Activated T-cell treated with anti-CD3 and anti-CD28 coated beads for 48 hours (primary cell): Measurements from ENCODE around the gene ACAA2.

Experiments
- DNase-seq: peaks from one replicate; pipeline ENCODE4 v3.0.0-alpha.2; 2020; ENCODE audit warnings: low read depth

ACAA2 gene

GRCh38 chr18:49766646-49767045, 46.7 kb downstream of the ACAA2 start:
- DNase-seq, result no peak

- no peak for DNase-seq
Observed at GRCh38 chr18:49764032-49764431, 49.3 kb downstream of the ACAA2 start.

- DNase-seq, result no peak
Observed at GRCh38 chr18:49763590-49763989, 49.7 kb downstream of the ACAA2 start.

GRCh38 chr18:49762191-49763077, 50.9 kb downstream of the ACAA2 start:
- no peak for DNase-seq

DNA sequence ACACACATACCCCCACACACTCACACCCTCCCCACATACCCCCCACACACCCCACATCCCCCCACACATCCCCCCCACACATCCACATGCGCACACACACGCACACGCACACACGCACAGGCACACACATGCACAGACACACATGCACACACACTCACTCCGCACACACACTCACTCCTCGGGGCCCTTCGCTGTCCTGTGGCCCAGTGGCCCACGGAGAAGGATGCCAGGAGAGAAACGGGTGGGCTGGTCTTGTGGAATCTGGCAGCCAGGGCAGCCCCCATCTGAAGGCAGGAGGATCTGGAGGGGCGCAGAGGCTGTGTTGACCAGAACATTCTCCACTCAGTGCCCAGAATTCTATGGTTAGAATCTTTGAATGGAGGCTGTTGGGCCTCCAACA, 51.6 kb downstream of the ACAA2 start:
- DNase-seq, result no peak

DNA sequence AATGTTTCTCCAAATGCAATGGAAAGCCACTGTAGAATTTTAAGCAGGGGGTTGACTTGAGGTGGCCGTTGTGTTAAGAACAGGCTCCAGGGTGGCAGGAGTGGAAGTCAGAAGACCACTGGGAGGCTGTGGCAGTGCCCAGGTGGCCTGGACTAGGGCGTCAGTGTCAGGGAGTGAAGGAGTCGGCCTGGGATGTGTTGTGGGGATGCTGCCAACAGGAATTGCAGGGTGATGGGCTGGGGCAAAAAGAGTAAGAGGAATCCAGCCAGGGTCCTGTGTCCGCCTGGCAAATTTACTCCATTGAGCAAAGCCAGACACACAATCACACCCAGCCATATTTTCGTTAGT, 55.1 kb downstream of the ACAA2 start:
- DNase-seq, result no peak

GRCh38 chr18:49757513-49758262, 55.6 kb downstream of the ACAA2 start:
- no peak for DNase-seq

DNA sequence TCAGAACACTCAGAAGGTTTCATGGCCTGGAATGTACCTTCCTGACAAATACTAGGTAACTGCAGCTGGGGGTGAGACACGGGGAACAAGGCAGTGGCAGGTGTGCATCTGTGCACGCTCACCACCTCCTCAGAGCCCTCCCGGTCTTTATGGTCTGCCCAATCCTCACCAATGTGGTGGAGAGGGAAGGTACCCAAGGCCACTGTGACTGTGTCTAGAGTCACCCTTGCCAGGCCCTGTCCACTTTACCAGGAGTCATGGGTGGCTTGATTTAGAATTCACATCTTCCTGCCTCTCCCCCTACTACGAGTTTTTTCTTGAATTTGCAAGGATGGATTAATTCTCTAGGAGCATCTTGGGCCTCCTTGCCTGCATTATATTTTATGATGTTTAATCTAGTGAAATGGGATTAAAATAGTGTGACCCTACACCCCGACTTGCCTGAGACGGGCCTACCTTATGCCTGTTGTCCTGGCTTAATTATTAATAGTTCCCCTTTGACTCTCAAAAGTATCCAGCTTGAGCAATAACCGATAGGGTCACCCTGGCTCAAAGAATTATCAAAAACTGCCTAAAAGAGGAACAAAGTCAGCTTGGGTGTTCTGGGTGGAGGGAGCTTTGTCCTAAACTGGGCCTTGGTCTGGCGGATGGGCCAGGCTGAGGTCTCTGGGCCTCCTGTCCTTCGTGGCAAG, 56.5 kb downstream of the ACAA2 start:
- no peak for DNase-seq

DNA sequence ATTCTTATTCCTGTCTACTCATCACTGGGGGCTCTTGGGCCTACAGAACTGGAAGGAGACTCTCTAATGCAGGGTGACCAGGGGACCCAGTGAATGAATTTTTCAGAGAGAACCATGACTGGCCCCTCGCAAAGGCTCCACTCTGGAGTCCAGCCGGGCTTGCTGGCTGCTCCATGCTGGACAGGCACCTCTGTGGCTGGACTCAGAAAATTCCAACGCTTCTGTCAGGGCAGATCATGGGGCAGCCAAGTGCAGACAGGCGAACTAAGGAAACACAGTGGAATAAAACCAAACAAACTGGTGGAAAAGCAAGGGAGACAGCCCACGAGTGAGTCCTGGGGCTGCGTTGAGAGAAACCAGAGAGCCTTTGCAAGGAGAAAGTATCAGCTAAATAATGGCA, 57.2 kb downstream of the ACAA2 start:
- no peak for DNase-seq

DNA sequence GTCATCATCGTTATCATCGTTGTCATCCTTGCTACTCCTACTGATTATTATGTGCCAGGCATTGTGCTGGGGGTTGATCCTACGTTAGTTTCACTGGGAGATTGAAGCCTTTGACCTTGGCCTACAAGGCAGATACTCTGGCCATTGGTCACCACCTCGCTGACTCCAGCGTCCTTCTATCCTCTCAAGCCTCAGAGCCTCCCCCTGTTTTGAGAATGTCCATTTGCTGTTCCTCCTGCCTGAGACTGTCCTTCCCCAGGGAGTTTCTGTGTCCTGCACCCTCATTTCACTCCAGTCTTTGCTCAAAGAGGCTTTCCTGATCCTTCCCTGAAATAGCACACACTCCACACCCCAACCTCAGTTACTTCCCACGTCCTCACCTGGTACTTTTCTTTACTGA, 57.8 kb downstream of the ACAA2 start:
- DNase-seq, result no peak

DNA sequence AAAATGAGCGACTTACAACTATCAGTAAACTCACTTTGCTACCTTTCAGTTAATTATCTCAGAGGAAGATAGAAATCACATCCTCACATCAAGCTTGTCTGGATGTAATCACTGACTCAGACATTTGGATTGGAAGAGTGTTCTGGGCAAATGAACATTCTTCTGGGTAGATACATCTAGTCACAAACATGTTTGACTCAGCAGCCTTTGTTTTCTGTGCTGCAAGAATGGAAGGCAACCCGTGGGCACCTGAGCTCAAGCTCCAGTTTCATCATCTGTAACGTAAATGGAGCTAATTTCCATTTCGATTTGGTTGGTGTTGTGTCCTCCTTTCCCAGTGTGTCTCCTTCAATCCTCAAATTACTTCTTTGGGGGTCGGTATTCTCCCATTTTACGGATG, 58.5 kb downstream of the ACAA2 start:
- no peak for DNase-seq

DNA sequence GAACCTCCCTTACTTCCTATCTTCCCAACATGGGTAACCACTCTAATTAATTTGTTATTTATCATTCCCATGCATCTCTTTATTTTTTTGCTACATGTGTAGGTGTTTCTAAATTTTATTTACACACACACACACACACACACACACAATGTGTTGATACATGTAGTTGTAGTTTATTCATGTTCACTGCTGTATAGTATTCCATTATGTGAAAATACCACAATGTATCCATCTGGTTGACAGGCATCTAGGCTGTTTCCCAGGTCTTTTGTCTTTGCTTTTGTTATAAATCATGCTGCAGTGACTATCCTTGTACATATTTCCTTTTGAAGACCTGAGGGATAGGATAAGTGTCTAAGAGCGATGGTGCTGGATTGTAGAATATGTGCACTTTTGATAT, 59.7 kb downstream of the ACAA2 start:
- no peak for DNase-seq

DNA sequence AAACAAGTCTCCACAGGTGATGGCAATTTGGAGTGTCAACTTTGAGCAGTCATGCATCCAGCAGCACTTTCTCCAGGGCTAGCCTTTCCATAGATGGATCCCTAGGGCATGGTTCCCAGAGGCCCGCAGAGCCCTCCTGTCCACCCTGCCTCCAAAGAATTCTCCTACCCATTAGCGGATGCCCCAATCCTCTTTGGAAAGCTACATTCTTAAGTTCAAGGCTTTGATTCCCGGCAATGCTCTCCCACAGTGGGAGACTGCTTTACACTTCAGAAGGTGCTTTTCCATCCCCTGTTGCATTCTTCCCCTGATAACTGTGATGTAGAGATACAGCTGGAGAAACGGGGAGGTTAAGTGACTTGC, 61.3 kb downstream of the ACAA2 start:
- no peak for DNase-seq

DNA sequence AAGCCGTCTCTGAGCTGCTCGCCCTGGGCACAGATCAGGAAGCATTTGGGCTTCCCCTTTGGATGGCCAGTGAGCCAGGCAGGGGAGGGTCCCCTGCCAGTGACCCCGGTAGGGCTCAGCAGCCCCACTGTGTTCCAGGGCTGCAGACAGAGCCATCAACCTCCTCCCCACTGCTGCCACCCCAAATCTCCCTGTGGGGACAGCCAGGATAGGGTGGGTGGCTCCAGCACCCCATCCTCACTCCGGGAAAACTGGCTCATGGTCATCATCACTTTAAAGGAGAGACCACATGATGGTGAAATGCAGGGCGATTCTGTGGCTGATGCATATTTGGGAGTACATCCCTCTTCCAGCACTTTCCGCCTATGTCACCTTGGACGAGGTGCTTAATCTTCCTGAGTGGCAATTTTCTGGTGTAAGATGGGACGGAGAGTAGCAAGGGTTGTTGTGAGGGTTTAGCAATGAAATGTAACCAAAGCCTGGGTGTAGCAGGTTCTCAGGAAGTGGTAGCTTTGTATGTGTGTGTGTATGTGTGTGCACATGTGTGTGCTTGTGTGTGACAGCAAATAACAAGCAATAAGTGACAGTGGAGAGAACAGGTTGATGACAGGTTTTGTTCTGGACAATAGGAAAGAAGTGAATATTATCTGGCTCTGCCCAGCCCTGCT, 61.8 kb downstream of the ACAA2 start:
- DNase-seq, result no peak

- no peak for DNase-seq
Observed at GRCh38 chr18:49749563-49749962, 63.8 kb downstream of the ACAA2 start.

DNA sequence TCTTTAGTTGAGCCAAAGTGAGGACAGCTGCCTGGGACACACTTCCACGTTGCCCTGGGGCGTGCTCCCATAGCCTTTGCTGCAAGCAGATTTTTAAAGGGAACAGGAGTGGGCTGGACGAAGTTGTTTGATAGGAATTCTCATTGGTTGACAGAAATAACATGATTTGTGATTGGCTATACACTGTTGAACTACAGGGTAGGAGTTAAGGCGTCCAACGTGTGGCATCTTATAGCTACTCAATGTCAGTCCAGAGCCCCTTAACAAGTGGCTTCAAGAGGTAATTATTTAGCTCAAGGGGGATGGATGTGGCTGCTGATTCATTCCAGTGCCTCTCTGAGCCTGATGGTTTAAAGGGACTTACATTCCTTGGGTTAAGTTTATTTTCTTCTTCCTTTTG, 65.5 kb downstream of the ACAA2 start:
- DNase-seq, result no peak

DNA sequence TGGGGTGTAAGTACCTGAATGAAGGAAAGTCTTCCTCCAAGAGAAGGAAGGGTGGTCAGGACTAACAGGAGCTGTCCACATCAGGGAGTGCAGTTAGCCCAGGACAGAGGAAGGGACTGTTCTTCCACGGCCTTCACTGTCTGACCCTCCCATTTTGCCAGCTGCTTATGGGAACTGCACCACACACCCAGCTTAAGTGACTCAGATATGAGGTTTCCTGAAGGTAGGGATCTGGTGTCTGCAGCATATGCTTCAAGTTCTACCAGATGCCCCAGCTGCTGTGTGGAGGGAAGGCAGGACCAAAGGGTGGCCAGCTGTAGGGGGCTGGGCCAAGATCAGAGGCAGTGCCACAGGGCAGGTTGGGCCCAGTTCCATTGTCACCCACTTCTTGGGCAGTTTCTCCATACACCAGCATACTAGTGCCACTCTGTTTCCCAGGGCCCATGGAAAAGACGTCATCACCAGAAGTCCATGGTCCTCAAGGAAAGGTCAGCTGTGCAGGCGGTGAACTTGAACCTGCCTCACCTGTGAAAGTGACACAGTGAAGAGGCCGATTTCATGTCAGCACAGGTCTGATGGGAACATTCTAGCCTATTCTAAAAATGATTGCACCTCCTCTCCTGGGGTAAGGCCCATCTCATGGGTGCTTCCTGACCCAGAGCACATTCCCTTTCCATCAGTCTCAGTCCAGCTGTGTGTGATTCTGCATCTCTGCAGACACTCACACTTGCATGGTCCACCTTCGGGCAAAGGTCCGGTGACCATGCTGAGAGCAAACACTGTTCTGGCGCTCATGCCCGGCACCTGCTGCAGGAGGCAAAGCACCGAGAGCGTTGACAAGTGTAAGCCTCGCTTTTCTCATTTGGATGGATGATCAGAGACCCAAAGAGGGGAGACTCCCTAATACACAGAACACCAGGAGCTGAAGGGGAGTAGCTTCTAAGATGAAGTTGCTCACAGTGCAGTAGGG, 68.0 kb downstream of the ACAA2 start:
- DNase-seq, result no peak

DNA sequence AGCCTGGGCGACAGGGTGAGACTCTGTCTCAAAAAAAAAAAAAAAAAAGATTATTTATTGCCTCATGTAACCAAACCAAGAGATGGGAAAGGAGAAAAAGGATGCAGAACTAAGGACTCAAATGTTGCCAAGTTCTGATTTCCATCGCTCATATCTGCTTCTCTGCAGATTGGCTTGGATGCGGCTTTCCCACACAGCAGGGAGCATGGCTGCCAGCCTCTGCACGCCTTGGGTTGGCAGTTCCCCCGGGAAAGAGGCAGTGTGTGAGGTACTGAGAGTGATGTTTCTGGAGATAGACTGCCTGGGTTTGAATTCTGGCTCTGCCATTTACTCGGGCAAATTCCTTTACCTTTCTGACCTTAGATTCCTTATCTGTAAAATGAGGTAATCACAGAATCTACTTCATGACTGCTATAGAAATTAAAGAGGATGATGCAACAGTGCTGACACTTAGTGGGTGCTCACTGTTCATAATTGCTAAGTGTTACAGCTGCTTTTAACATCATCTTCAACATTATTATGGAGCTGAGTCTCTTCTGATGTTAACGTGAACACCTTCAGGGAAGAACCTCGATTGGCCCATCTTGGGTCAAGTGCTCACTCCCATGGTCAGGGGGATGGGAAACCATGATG, 68.8 kb downstream of the ACAA2 start:
- DNase-seq, result no peak

- no peak for DNase-seq
Observed at GRCh38 chr18:49743117-49743567, 70.2 kb downstream of the ACAA2 start.

GRCh38 chr18:49742316-49743116, 70.8 kb downstream of the ACAA2 start:
- DNase-seq, result no peak
